NCI-H82 (cell line): ENCODE measurements around the gene DOCK9.

ENCODE experiments used
- DNase-seq: peaks from one replicate; lab custom pipeline; 2025; lab: John Stamatoyannopoulos, UW

The DOCK9 gene

DNA sequence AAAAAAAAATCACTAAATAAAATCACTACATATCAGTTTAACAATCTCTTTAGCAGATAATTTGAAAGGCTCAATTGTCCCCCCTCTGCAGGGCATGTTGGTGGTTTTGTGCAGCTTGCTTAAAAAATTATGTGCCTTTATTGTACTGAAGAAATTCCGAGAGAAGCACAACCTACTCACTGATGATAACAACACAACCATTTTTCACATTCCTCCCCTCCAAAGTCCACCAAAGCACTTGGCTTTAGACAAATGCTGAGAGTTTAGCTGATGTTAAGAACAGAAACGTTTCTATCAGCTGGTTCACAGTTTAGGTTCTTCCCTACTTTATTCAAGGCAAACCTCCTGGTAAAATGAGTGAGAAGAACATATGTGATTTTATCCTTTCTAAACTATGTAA, 923 bp downstream of the DOCK9 start:
- no peak for DNase-seq

DNA sequence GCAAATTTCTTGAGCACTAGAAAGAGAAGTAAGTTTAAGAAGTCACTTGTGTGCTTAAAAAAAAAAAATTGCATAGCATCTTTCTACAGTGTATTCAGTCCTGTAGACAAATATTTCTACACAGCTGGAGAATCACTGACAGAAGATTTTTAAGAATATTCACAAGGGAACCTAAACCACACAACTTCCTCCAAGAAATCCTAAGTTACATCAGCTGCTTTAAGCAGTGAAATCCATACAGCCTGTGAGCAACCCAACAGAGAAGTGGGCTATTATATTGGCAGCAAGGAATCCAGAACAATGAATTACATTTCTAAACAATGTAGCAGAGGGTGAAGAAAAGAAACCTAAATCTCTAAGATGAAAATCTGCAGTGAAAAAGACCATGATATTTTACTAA, 1.5 kb downstream of the DOCK9 start:
- no peak for DNase-seq

DNA sequence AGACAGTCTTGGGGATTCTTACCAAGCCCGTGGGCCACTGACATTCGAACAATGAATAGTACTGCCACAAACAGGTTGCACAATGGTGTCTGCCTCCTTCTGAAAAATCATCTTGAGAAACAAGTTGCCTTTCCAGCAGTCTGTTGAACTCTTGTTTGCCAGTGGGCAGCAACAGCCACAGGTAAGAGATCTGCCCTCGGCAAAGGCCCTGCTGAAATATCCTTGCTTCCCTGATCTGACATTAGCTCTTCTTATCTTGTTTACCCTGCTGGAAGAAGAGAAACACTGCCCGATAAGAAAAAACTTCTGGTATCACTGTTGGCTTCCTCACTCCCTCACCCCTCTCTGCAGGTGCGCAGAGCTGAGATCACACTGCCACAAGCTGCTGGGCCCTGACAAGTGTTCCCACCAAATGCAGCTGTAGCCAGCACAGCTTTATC, 2.0 kb downstream of the DOCK9 start:
- no peak for DNase-seq

DNA sequence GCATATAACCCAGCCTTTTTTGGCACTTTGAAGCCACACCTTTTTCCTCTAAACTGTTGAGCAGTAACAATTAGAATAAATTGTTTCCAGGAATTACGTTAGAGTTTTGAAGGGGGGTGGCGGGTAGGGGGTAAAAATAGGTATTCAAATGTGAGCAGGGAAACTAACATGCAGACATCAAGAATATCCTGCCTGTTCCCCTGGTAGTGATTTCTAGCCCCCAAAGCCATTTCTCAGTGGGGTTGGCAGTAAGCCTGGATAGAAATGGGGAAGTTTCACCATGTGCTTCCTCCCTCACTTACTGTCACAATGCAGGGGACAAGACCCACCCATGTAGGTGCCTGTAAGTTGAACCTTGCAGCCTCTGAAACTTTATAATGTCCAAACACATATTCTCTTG, 3.8 kb downstream of the DOCK9 start:
- DNase-seq: no peak

DNA sequence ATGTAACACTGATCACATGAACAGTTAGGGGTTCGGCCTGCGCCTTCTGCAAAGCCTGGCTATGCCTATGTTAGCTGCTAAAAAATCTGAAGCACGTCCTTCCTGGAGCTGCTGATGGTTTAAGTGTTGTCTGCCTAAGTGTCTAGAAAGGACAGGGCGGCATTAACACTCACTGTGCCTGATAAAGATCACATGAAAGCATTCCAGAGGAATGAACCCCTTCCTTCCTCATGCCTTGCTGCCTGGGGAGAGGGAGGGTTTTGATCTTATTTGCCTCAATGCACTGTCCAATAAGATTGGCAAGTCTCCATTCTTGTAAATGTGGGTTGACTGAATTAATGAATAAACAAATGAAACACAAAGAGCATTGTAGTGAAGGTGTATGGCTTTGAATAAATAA, 5.2 kb downstream of the DOCK9 start:
- no peak for DNase-seq

DNA sequence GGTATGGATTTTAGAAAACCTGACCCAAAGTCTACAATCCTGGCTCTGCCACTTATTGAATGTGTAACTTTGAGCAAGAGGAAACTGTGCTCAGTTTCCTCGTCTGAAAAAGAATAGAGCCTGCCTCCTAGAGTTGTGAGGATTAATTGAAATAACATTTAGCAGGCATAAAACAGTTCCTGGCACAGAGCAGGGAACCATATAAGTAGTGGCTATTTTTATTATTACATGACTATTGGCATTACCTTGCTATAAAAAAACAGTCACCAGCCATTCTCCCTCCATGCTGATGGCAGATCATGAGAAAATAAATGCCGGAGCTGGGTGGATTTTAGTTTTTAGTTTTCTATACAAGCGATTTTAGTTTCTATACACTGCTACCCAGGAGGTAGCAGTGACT, 5.8 kb downstream of the DOCK9 start:
- DNase-seq: no peak

DNA sequence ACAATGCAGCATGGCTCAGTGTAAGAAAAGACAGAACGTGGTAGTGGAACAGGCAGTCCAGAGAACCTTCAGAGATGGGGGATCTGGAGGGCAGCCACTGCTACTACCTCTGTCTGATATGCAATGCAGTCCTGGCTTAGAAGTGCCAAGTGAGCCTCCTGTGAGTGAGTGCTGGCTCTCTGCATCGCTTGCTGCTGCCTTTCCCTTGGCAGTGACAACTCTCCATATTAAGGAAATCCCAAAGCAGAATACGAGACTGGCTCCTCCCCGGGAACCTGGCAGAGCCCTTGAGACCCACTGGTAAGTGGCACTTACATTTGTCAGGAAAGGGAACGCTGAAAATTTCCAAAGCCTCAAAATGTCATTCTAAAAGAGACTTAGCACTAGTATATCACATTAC, 7.5 kb downstream of the DOCK9 start:
- no peak for DNase-seq

DNA sequence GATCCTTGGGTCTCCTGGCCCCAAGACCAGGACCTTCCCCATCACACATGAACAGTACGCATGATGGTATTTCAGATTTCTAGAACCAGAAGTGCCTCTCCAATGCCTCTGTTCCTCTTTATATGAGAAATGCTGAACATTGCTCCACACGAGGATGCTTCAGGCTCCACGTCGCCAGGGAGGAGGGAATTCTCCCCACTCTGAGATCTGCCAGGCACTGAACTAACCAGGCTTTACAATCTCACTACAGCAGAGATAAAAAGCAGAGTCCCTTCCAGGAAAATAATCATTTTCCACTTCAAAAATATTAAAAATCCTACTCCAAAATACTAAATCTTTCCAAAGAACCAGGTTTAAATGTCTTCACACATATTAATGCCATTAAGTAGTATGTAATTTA, 10.4 kb downstream of the DOCK9 start:
- no peak for DNase-seq

DNA sequence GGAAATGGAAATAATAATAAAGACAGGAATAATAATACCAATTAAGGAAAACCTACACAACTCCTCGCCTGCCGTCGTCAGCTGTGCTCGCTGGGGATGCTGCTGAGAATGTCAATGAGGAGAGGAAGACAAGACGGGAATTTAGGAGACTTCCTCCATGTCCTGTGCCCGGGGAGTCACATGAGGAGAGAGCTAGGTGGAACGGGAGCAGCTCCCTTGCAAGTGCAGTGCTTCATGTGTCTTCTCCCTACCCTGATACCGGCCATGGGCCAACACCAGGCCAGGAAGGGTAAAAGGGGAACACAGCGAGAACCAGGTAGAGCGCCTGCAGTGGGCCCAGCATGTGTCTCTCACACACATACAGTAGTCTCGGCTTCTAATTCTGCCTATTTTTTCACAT, 11.8 kb downstream of the DOCK9 start:
- no peak for DNase-seq

DNA sequence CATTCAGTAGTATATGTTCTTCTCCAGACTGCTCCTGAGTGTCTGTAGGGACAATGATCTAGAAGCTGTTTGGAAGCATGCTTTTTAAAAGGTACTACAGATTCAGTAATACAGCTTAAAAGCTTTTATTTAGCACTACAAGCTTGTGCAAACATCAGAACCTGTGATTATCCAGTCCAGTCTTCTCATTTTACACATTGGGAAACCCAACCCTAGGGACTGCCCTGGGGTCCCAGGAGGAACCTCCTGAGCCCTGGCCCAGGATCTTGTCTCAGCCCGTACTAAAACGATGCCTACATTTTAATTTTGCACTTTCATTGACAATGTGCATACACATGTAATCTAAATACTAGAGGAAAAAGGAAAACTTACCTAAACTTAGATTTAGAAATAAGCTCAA, 12.5 kb downstream of the DOCK9 start:
- no peak for DNase-seq

DNA sequence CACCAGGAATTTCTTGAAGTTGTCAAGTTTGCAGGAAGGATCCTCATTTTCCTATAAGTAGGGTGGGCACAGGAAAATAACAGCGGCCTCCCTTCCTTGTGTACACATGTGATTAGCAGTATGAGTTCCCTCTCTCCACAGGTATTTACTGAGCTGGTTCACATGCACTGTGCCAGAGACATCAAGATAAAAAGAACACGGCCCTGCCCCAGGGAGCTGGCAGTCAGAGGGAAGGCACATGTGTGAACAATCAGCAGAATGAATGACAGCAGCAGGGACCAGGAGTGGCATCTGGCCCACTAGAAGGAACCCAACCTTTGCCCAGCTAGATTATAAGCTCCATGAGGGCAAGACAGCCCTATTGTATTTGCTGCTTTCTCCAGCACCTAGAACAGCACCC, 13.9 kb downstream of the DOCK9 start:
- no peak for DNase-seq

DNA sequence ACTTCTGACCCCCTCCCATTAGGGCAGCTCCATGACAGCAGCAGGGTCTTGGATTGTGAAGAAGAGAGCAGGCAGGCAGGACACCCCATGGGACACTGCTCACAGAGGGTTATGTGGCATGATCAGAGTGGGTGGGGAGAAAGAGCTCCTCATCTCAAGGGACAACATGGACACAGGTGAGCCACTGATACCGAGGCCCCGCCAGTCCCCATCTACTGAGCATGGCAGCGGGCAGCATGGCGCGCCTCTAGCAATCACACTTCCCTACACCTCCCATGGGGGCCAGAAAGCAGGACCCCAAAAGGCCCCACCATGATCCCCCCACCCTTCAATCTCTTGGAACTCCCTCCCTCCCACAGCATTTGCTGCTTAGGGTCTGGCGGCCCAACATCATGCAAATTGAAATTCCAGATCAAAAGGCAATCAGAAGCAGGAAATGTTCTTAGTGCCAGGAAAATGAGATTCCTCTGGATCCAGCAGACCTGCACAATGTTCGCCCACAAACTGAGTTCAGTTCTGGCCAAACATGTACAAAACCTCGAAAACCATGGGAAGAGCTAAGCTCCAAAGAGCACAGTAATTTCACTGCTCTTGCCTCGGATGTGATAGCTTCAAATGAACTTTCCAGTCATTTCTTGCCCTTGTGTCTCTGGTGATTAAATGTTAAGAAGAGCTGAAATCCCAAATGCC, 14.8 kb downstream of the DOCK9 start:
- DNase-seq: no peak

DNA sequence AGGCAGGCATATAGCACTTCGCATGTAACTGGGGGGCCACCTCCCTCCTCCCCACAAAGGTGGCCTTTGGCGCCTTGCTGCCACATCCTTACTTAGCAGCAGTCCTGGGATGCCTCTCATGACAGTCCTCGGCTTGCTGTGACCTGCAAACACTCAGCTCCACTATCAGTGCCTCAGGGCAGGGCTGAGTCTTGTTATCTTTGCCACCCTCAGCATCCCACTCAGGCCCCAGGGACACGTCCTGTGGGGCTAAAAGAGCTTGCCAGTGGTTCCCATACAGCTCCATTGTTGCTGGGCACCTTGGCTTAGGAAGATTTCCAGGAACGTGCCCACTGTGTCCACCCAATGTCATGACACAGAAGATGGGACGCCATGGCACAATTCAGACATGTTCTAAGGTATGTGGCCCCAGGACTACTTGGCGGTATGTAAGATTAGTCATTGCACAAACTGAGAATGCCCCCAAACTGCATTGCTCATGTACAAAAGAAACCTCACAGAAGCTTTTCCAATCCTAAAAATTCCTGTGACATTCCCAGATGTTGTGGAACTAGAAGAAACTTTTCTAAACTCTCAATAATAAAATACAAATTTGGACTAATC, 16.3 kb downstream of the DOCK9 start:
- DNase-seq: no peak

DNA sequence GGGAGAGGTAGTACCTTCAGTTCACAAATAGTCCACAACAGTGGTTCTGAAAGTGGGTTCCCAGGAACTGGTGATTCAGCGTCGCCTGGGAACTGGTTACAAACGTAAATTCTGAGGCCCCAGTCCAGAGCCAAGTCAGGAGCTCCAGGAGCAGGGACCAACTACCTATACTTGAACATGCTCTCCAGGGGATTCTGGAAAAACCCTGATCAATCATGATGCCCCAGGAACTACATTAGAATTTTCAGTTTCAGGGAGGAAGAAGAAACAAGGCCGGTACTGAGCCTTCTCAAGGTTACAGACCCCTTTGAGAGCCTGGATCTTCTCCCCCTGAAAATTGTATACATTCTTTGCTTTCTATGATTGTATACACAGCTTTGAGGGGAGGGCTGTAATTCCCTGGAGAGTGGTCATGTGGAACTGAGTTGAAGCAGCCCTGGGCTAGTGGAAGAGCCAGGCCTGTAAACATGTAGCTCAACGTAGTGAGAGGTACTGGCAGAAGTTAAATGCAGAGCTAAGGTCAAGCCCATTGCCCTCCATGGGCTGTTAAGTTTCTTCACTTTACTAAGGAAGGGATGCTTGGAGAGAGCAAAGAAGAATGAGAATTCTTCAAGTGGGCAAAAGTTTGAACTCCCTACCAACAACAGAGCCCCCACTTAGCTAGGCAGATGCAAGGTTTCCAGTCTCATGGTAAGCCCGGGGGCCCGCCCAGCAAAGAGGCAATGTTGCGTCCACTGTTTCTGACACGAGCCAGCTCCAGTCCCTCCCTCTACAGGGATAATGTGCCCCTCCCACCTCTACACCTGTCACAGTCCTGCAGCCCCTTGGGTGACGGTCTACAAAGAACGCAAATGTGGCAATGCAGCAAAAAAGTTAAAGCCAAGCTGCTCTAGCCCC, 17.0 kb downstream of the DOCK9 start:
- DNase-seq: no peak

DNA sequence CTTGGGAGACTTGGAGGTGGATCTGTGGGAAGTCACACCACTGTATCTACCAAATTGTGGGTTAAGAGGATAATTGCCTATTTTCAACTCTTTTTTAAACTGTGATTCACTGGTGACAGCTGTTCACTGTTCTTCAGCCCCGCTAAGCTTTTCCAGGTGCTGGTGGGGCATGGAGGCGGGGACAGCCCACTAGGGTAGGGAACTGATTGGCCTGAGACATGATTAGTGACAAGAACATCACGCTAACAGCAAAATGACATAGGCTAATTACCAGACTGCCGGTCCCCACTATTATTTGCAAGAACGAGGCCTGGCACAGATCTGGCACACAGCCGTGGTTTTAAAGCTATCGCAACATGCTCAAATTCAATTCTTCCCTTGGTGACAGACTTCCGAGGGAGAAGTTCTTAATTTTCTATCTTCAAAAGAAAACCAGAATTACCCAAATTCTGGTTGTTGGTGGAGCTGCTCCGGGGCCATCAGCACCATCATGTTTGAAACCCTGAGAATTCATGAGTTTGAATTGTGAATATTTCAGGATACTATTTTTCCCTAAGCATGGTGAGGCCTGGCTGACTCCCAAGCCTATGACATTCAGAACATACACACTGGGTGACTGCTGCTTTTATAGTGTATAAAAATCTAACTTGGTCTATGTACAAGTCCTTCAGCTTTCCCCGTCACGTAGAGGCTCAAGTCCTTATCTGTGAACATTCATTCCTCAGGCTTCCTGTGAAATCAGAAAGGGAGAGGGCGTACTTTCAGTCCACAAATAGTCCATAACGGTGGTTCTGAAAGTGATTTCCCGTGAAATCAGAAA, 17.9 kb downstream of the DOCK9 start:
- peak; percentile 95 for DNase-seq

DNA sequence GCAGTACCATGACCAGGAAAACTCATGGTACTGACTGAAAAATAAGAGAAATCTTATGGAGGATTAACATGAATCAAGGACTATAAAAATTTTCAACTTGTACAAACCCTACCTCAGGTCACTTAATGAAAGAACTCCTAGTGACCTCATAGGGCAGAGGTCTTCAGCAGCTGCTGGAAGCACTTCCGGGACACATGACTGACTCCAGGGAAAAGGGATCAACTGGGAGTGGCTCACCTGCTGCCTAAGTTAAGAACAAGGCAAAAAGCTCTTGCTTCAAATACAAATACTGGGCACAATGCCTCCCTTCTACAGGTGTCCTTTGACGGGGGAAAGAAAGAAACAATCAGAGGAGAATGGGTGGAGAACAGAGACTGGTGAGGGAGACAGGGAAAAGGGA, 18.6 kb downstream of the DOCK9 start:
- DNase-seq: peak; percentile 72

DNA sequence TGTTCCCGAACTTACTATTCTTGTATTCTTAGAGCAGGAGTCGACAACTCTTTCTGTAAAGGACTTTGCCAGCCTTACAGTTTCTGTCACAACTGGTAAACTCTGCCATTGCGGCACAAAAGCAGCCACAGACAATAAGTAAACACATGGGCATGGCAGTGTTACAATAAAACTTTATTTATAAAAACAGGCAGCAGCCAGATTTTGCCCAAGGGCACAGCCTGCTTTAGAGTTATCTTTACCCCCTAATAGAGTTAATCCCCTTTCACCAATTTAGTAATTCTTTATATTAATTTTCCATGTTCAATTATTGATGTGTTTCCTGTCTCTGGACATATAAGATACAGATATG, 19.4 kb downstream of the DOCK9 start:
- no peak for DNase-seq

DNA sequence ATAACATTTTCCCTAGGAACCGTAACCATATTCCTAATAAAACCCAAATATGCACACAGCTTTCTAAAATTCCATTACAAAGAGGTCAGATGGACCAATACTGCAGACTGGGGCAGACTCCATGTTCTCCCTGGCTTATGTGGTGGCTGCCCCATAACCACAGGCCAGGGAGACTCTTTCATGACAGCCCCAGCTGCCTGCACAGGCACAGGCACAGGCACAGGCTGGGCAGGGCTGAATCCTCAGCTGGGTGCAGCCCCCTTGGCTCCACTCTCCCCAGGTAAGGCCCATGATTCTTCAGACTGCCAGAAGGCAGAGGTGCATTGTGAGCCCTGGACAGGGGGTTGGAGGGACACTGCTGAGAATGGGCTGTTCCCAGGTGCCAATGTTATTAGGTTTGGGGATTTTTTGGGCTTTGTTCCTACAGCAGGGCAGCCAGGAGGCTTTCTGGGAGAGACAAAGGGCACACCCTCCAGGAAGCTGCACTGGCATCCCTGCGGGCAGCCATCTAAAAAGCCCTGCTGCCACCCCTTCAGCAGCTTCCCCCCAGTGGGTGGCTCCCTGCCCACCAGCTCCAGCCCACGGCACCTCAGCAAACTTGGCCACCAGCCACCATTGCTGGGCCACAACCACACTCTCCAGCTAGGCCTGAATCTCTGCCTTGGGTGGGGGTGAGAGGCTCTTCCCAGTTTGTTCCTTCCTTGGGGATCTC, 20.0 kb downstream of the DOCK9 start:
- DNase-seq: no peak

DNA sequence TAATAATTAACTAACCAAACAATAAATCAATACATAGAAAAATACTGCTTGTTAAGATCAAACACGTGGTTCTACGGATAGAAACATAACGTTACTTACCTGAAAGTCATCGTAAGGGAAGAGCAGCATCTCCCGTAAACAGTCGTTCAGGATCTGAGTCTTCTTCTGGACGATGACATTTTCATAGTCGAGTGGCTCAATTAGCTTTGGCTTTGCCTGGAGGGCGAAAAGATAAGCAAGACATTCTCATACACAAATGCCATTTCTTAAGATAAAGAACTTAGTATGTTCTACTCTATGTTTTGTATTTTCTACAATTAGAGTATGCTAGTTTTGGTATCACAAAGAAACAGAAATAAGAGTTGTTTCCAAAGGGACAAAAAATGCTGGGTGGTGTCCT, 22.5 kb downstream of the DOCK9 start:
- DNase-seq: no peak

DNA sequence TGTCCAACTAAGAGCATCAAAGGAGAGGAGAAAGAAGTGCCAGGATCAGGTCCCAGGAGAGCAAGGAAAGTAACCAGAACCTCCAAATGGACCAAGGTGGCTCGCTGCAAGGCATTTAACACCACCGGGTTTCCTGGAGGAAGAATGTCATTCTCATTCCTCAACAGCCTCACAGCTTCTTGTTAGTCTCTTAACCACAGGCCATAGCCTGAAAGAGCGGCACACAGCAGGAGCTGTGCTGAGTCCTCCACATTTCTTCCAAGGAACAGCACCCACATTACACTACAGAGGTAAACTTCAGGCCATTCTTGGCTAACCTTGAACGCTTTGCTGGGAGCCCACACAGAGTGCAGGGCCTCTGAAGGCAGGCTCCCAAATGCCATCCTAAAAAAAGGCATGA, 23.6 kb downstream of the DOCK9 start:
- no peak for DNase-seq

DNA sequence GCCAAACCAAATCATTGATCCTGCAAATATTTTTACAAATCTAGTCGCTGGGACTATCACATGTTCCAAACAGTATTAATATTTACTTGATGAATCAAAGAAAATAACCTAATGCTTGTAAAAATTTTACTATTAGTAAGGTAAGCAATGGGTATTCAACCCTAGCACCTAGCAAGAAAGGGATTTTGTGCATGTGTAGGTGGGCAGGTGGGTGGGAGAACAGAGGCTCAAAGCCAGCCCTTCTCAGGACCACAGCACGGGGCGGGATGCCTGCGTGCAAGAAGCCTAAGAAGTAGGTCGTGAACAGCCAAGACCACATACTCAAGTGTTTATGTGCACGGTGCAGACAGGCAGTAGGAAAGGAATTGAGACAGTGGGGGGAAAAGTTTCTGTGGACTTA, 26.6 kb downstream of the DOCK9 start:
- DNase-seq: no peak

DNA sequence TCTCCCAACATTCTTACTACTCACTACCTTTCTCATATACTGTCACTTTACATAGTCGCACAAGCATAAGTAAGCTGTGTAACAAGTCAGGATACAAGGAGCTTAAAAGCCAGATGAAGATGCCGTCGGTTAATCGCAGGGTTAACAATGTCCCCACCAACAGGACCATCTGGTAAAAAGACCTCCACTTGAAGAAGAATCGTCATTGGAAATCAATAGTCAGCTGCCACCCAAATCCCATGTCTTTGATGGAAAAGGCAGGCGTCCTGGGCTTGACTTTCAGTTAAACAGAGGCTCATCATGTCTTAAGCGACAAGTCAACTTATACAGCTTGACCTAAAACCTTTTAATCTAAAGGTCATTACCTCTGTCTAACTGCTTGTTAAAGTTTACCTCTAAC, 27.2 kb downstream of the DOCK9 start:
- no peak for DNase-seq
